HK-2 (cell line): ENCODE results near the gene MRAS.
"Not testable (repeated sequence)": the region's sequence is repeated elsewhere in the genome, so short reads cannot be mapped to it uniquely, and the experiment has no call there.

Source experiments
- DNase-seq: peaks from one replicate; pipeline ENCODE4 v3.0.0-alpha.2; 2018; ENCODE audit not compliant: unreplicated experiment

The MRAS gene

GRCh38 chr3:138367326-138367850 is 19.0 kb downstream of the MRAS start:
- DNase-seq, result no peak

DNA sequence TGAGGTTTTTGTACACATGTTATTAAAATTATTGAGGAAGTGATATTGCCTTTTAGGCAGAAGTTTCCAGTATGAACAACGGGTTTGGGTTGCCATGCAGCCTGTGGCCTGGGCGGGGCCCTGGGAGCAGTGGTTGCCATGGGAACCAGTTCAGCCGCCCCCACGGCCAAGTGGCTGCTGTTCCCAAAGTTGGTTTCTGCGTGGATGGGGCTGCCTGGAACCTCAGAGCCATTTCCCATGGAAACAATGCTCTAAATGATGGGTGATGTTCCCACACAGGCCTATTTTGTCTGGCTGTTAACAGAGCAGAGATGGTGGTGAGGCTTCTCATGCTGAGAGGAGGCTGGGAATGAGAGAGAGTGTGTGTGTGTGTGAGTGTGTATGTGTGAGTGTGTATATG is 19.5 kb downstream of the MRAS start:
- DNase-seq, result no peak

DNA sequence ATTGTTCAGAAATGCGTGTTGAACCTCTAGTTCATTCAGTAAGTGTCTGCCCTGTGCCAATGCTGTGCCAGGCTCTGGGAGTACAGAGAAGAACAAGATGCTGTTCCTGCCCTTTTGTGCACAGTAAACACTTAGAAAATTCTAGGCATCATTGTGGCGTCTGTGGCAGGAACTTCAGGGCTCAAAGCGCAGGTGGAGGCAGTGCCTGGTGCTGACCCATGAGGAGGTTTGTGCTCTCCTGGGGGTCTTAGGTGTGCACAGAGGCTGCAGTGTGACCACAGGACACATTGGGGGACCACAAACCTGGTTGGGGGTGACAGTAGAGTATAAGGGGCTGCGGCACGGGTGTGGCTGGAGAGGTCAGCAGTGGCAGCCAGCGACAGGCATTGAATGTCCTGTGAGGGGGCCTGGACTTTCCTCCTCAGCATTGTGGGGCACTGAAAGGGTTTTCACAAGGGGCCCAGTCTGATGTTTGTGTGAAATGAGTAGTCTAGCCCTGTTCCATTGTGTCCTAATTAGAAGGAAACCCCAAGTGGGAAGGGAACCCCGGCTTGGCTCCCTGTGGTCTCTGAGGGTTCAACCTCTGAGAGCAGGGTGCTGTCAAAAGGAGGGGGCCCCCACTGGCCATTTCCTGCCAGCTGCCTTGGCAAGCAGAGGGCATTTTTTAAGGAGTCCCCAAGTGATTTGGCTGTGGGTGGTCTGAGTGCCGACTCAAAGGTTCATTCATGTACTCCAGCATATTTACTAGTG is 20.9 kb downstream of the MRAS start:
- DNase-seq, result no peak

DNA sequence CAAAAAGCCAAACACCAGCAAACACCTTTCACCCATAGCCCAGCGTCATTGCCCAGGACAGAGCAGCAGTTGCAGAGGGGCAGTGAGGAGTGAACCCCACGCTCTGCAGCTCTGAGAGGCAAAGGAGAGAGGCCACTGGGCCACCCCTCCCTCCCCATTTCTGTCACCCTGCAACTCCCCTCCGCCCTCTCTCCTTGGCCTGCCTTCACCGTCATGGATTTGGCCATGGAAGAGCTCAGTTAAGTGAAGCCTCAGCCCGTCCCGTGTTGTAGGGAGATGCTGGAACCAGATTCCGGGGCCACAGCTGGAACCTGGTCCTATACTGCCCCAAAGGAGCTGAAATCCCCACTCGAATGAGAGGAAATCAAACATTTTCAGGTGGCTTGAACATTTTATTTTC is 21.9 kb downstream of the MRAS start:
- no peak for DNase-seq

DNA sequence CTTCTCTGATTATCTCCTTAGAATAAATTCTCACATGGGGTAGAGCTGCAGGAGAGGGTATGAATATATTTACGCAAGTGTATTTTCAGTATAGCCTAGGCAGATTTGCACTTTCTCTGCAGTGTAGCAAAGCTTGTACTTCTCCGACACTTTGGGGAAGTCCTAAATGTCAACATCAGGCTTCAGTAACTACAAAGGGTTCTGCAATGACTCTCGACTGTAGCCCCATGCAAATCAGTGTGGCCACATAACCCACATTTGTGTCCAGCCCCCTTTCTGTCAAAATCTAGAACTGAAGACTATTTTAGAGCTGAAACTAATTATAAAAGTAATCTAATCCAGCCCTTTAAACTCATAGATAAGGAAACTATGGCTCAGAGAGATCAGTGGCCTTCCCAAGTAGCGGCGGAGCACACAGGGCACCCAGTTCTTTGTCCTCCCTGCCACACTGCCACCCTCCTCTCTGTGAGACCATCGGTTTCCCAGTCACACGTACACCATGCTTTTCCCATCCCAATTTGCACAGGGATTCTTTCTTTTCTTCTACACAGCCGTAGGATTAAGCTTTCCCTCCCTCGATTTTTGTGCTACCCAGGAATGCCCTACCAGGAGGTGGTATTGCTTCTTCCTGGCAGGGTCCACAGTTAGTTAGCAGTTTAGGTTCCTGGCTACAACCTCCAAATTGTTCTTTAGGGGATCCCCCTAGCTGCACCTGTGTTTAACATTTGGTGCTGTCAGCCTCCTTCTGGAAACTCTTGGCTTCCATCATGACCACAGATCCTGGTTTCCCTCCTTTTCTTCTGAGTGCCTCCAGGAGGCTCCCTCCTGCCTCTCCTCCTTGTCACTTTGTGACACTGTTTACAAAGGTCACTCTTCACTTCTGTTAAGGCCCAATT is 22.9 kb downstream of the MRAS start:
- DNase-seq, result no peak

DNA sequence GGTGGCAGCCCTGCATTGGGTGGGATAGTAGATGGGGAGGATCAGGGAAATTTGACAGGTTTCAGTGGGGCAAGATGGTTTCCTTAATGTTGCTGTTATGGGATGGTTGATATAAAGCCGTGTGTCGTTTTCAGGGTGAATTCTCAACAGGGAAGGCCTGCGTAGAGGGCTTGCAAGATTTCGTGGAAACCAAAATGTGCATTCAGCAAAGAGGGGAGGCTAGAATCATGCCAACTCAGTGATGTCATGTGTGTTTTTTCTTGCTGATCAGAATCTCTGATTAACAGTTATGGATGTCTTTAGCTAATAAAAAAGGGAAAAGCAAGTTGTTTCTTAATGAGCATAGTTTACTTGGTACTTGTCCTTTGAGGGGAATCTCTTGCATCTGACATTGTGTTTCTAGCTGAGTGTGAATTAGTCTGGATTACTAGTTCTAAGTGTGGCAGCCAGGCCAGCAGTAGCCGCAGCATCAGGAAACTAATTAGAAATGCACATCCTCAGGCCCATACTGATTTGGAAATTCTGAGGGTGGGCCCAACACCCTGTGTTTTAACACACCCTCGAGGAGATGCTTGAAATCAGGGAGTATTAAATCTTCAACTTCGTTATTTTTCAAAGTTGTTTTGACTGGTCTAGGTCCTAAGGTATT is 24.8 kb downstream of the MRAS start:
- no peak for DNase-seq

DNA sequence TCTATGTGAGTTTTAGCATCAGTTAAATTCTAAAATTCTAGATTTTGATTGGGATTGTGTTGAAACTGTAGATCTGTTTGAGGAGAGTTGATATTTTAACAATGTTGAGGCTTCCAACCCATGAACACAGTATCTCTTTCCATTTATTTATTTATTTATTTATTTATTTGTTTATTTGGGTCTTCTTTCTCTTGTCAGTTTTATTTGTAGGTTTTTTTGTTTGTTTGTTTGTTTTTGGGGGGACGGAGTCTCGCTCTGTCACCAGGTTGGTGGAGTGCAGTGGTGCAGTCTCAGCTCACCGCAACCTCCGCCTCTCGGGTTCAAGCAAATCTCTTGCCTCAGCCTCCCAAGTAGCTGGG is 25.3 kb downstream of the MRAS start:
- no peak for DNase-seq

GRCh38 chr3:138374573-138375134 is 26.3 kb downstream of the MRAS start:
- no peak for DNase-seq

- no peak for DNase-seq
These were observed 27.1 kb downstream of the MRAS start for GRCh38 chr3:138375447-138375846.

- DNase-seq, result no peak
These were observed 28.3 kb downstream of the MRAS start for GRCh38 chr3:138376663-138377062.

DNA sequence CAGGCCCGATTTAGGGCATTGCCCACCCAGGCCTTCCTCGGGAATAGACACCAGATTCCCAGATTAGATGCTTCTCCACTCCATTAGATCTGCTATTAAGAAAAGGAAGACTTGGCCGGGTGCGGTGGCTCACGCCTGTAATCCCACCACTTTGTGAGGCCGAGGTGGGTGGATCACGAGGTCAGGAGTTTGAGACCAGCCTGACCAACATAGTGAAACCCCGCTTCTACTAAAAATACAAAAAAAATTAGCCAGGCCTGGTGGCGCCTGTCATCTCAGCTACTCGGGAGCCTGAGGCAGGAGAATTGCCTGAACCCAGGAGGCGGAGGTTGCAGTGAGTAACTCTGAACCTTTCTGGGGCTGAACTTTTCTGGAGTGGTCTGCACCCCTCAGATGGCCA is 28.8 kb downstream of the MRAS start:
- DNase-seq, result not testable (repeated sequence)

DNA sequence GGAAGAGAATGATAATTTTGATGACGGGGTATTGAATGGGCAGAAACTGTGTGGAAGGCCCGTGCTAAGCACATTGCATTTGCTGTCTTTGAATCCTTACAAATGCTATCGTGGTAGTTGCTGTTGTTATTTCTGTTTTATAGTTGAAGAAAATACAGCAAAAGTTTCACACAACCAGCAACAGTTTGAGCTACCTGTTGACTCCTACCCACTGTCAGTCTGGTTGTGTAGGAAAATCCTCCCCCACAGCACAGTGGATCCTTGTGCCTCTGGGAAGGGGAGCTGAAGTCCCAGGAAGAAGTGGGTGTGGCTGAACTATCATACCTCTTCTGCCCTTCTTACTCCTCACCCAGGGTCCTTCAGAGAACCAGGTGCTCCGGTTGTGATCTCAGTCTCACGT is 29.4 kb downstream of the MRAS start:
- no peak for DNase-seq

DNA sequence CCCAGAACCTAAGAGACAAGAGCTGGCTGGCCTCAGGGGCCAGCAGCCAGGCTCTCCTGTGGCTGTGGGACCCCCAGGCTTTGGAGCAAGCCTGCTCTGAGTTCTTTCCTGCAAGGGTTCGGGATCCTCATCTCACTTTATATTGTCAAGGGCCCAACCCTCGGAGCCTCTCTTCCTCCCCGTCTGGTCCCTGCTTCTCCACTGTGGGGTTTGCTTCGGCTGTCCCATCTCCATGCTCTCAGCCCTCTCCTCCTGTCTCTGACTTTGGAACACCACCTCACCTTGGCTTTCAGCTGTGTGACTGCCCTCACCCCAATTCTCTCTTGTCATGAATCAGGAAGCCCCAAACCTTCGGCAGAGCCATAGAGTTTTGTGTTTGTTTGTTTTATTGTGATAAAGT is 30.0 kb downstream of the MRAS start:
- DNase-seq, result no peak

DNA sequence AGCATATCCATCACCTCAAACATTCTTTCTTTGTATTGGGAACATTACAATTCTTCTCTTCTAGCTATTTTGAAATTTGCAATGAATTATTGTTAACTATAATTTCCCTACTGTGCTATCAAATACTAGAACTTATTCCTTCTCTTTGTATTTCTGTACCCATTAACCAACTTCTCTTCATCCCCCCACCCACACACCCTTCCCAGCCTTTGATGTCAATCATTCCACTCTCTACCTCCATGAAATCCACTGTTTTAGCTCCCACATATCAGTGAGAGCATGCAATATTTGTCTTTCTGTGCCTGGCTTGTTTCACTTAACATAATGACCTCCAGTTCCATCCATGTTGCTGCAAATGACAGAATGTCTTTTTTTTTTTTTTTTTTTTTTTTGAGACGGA is 30.6 kb downstream of the MRAS start:
- DNase-seq, result no peak

DNA sequence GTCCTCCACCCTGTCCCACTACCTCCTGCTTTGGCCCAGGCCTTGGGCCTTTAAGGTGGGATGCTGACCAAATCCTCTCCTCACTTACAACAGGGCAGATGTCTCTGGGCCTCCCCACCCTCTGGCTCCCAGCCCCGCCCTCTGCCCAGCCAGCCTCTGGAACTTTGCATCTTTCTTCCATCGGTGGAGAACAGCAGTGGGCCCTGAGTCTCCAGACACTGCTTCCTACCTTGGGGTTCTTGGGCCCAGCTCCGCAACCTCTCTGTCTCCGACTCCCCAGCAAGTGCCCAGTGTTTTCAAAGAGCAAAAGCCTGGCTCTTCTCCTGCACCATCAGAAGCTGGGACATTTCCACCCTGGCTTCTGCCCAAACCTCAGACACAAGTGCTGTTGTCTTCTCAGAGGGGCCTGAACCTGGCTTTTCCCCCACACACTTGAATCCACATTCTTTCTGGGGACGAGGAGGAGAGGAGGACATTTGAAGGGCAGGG is 33.1 kb downstream of the MRAS start:
- DNase-seq, result no peak

DNA sequence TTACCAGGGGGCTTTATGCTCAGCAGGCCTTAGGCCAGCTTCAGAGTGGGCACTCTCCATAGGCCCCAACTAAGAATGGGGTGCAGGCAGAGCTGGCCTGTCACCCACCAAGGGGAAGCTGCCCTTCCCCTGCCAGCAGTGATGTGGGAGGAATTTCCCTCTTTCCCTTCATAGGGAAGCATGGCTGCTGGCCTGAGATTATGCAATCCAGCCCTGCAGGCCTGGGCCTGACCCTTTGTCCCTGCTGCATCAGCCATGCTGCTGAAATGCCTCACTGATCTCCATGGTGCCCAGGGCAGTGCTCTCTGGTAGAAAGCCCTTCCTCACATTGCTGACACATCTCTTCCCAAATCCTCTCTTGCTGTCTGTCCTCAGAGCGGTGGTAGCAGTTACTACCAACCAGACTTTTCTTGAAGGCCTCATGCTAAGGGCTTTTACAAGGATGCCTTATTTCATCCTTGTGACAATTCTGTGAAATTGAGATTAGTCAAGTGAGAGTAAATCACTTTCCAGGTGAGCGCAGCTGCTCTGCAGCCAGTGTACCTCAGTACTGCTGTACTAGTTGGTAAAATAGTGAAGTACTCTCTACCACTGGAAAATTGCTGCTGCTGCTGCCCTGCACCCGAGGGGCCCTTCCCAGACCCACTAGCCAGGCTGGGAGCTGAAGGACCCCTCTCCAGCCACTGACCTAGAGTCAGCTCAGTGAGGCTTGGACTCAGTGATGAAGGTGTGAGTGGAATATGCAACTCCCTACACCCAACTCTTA is 33.8 kb downstream of the MRAS start:
- no peak for DNase-seq

DNA sequence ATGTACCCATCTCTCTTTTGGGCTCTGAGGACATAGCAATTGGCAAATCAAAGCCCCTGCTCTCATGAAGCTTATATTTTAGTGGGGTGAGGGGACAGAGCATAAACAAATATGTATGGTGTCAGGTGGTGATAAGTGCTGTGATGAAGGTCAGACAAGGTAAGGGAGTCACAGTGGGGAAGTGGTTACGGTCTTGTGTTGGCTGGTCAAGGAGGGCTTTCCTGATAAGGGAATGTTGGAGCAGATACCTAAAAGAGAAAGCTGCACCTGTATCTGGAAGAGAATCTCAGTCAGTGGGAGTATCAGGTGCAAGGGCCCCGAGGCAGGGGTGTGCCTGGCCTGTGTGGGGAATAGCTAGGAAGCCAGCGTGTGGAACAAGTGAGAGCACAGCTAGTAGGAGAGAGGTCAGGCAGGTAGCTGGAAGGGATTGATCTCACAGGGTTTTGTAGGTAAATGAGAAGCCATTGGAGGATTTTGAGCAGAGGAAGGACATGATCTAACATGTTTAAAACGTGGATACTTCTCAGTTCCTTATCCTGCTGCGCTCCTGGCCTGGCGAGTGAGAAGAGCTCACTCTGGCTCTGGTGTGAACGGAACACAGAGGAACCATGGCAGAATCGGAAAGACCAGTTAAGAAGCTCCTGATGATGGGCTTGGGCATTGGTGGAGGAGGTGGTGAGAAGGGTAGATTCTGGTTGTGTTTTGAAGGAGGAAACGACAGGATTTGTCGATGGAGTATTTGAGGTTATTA is 35.5 kb downstream of the MRAS start:
- DNase-seq, result no peak

DNA sequence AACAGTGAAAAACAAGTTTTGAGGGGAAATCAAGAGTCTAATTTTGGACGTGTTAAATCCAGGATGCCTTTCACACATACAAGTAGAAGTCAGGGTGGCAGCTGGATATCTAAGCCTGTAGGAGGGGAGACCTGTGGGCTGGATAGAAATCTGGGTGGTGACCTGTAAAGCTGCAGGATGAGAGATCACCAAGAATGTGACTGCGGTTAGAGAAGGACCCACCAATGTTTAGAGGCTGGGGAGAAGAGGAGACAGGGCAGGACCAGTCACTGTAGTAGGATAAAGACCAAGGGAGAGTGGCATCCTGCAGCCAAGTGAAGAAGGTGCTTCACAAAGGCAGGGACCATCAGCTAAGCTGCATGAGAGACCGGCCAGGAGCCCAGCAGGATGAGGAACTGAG is 36.2 kb downstream of the MRAS start:
- no peak for DNase-seq

- no peak for DNase-seq
These were observed 36.6 kb downstream of the MRAS start for GRCh38 chr3:138384976-138385375.

DNA sequence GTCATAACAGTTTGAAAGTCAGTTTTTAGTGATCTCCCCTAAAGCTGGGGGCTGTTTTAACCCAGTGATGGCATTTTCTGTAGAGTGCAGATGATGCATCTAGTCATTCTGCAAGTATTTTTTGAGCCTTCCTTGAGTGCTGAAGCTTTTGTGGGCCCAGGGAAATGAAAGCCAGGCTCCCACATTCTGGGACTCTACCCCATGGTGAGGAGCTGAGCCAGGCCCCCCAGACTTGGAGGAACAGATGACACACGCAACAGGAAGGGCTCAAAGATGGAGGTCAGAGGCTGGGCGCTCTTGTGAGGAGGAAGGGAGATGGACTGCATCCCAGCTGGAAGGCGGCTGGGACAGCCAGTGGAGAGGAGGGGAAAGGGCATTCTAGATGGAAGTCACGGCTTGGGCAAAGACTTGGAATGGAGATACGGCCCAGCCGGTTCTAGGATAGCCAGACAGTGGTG is 40.8 kb downstream of the MRAS start:
- no peak for DNase-seq
